Pancreas (tissue), 10 donors: ENCODE measurements around the gene KPNA1. TPM values are rescaled to one million over a fixed set of nuclear protein-coding genes. Genes with fewer than 3 reads are reported as not detected.

Experiments
- ATAC-seq, 4 donors: fragments of 200-7000 bp; cut with Tn5 transposase; one replicate each; pipeline versions ENCODE4 v1.8.0 to v1.9.1; 2020; ENCODE audit warnings: mild to moderate bottlenecking in 4 of 4, moderate library complexity in 4 of 4
- DNase-seq, 6 donors: peaks; one replicate each; pipeline ENCODE4 v3.0.0-alpha.2; 2020
- FAIRE-seq: peaks from 2 replicates; lab custom pipeline; 2012; peaks lifted over from hg19 to GRCh38; lab: Jason Lieb, UNC
- H3K27ac ChIP-seq, 4 donors: fragments of 200-600 bp; sonication (generic); 1 replicate in 3 of 4; 2 replicates in 1 of 4; pipeline versions ENCODE4 v1.5.0 to v1.8.0; 2020
- H3K27me3 ChIP-seq, 4 donors: fragments of 200-600 bp; one replicate each; pipeline ENCODE4 v1.8.0; 2021
- H3K36me3 ChIP-seq, 3 donors: fragments of 200-600 bp; sonication (generic) in 1 of 3; one replicate each; pipeline versions ENCODE4 v1.5.0 to v1.8.0; 2020 to 2021
- H3K4me1 ChIP-seq, 3 donors: fragments of 200-600 bp; one replicate each; pipeline ENCODE4 v1.8.0; 2021
- H3K4me3 ChIP-seq, 4 donors: fragments of 200-600 bp; sonication (generic) in 2 of 4; one replicate each; pipeline versions ENCODE4 v1.5.0 to v1.8.0; 2020 to 2021
- H3K9me3 ChIP-seq, 4 donors: fragments of 200-600 bp; one replicate each; pipeline ENCODE4 v1.8.0; 2021
- CTCF ChIP-seq, 4 donors: fragments of 200-600 bp; sonication (generic) in 3 of 4; IDR thresholded peaks; one replicate each; pipeline versions ENCODE4 v1.5.0 to v1.8.0; 2021; ENCODE audit warnings: antibody characterized with exemption in 4 of 4
- WGBS, 2 donors: extraction: QIAGEN DNeasy Blood & Tissue Kit; methylation state at CpG; one replicate each; pipeline ENCODE4 v1.1.7; 2013; 5-methylcytosine and 5-hydroxymethylcytosine counted together
- intact Hi-C, 3 donors: fragments of 100-400 bp; cut with DNase I; formaldehyde crosslinking; loops; one replicate each; pipeline versions ENCODE4 v1.11.1 to v1.14.2; 2022
- polyA plus RNA-seq, 2 donors: library from polyadenylated mRNA; stranded (reverse); fragments of 200-250 nt; gene quantifications; one replicate each; pipeline ENCODE4 v1.2.3, GENCODE V29; 2013
- total RNA-seq, 6 donors: library from RNA; stranded (reverse); fragmentation: NEBNext Ultra II Directional in 4 of 6; extraction: Animal tissue kit (Norgen Biotek cat#: 25700) in 4 of 6; gene quantifications; one replicate each; pipeline versions ENCODE4 v1.2.1 to v1.2.4, GENCODE V29; 2021 to 2023
- donor health status: healthy with polysubstance abuse.
- donor health status: DM: no; HTN: no; CAD: no; lungs with moderate emphysema.
- donor health status: DM: no; HTN: no; CAD: no.
- donor health status: control.
- donor health status: control.
- donor health status: Bipolar disorder and iron deficiency.
- donor health status: DM: yes; HTN: yes; CAD: no.
- donor health status: DM: no; HTN: no; CAD: no.
- donor health status: DM: no; HTN: no; CAD: no.
- donor health status: DM: yes; HTN: yes; CAD: no.

KPNA1 gene
- total and polyA plus RNA-seq, 8 donors, result 5.7 to 35.1 (median 21.8) TPM

- no peak for FAIRE-seq
- WGBS, 2 donors, result 57 to 58% methylated on average over 3 of the region's 3 CpGs
- DNase-seq, result no peak
- no peak for TF ChIP-seq CTCF (IDR thresholded peaks at IDR 0.05)
- Histone ChIP-seq H3K27ac (peak overlapping the region in 1 of 4 donors; percentile 77), H3K9me3 (no peaks in the 10 kb centered on the region), H3K36me3 (no peaks in the 10 kb centered on the region), H3K27me3 (no peaks in the 10 kb centered on the region), H3K4me1 (peaks cover 39 to 42% (median 41%) of the 10 kb centered on the region in 3 donors), H3K4me3 (no peak overlapping the region)
- ATAC-seq, result no peak
- intact Hi-C loops, result loop anchor here in 1 of 3 donors (10.0 kb wide), 1 partner anchor 289 kb away; the partner anchor contains the start of gene PARP14
These were observed 119.2 kb downstream of the KPNA1 start for GRCh38 chr3:122395582-122395981.

GRCh38 chr3:122394173-122394572 is 120.6 kb downstream of the KPNA1 start:
- Histone ChIP-seq H3K9me3 (no peaks in the 10 kb centered on the region), H3K4me1 (peaks cover 46 to 50% (median 48%) of the 10 kb centered on the region in 3 donors), H3K27ac (peak overlapping the region in 3 of 4 donors; percentile 37 to 77 (median 64)), H3K36me3 (no peaks in the 10 kb centered on the region), H3K4me3 (no peak overlapping the region), H3K27me3 (no peaks in the 10 kb centered on the region)
- intact Hi-C loops, result loop anchor here in 1 of 3 donors (10.0 kb wide), 1 partner anchor 291 kb away; the partner anchor contains the start of gene PARP14
- WGBS, 2 donors, result 38 to 43% methylated on average over 1 of the region's 1 CpG
- no peak for TF ChIP-seq CTCF (IDR thresholded peaks at IDR 0.05)
- ATAC-seq (no peak), DNase-seq (no peak), FAIRE-seq (no peak)

GRCh38 chr3:122392868-122393844 is 121.6 kb downstream of the KPNA1 start:
- H3K27ac ChIP-seq, result peak overlapping the region; percentile 11 to 77 (median 50)
- no peaks in the 10 kb centered on the region for H3K27me3 ChIP-seq
- peak in 1 of 6 donors; percentile 41 for DNase-seq
- no peak overlapping the region for H3K4me3 ChIP-seq
- H3K9me3 ChIP-seq, result no peaks in the 10 kb centered on the region
- TF ChIP-seq CTCF (IDR thresholded peaks at IDR 0.05), result peak in 3 of 4 donors; percentile 44 to 65 (median 50)
- H3K4me1 ChIP-seq, result peaks cover 46 to 50% (median 48%) of the 10 kb centered on the region in 3 donors
- no peaks in the 10 kb centered on the region for H3K36me3 ChIP-seq
- WGBS, 2 donors, result 3 to 8% methylated on average over 2 of the region's 2 CpGs
- FAIRE-seq, result peak; percentile 74
- ATAC-seq, result peak; percentile 58 to 79 (median 78)
- intact Hi-C loops, result loop anchor here in 1 of 3 donors (10.0 kb wide), 1 partner anchor 292 kb away; the partner anchor contains the start of gene PARP14

GRCh38 chr3:122391681-122392446 is 122.9 kb downstream of the KPNA1 start:
- no peaks in the 10 kb centered on the region for H3K9me3 ChIP-seq
- ATAC-seq, result peak; percentile 66 to 77 (median 76)
- intact Hi-C loops, result loop anchor here in 1 of 3 donors (10.0 kb wide), 1 partner anchor 293 kb away; the partner anchor contains the start of gene PARP14

More at GRCh38 chr3:122391681-122392446, 122.9 kb downstream of the KPNA1 start:
- Histone ChIP-seq H3K36me3 (no peaks in the 10 kb centered on the region), H3K4me1 (peaks cover 46 to 50% (median 48%) of the 10 kb centered on the region in 3 donors), H3K4me3 (no peak overlapping the region), H3K27ac (peak overlapping the region in 2 of 4 donors; percentile 64 to 77), H3K27me3 (no peaks in the 10 kb centered on the region)
- DNase-seq (peak in 1 of 6 donors; percentile 30), FAIRE-seq (no peak)
- no peak for TF ChIP-seq CTCF (IDR thresholded peaks at IDR 0.05)
- WGBS, 2 donors, result 15 to 17% methylated on average over 2 of the region's 2 CpGs
